Osteocyte (in vitro differentiated cells): Measurements from ENCODE around the gene MAPK1. TPM values are rescaled to one million over a fixed set of nuclear protein-coding genes. Genes with fewer than 3 reads are reported as not detected.
A peak's percentile ranks its signal among the peaks of the same experiment; 100 is the strongest.

ENCODE experiments used
- DNase-seq: peaks from one replicate; pipeline ENCODE4 v3.0.0; 2021; ENCODE audit warnings: mixed read lengths; ENCODE audit not compliant: unreplicated experiment; ENCODE audit errors: extremely low spot score
- H3K27ac Mint-ChIP-seq: one replicate; pipeline ENCODE4 v1.8.0; 2021; ENCODE audit warnings: mild to moderate bottlenecking, mixed read lengths; ENCODE audit not compliant: unreplicated experiment
- H3K27me3 Mint-ChIP-seq: one replicate; pipeline ENCODE4 v1.8.0; 2021; ENCODE audit warnings: mixed read lengths; ENCODE audit not compliant: unreplicated experiment
- H3K36me3 Mint-ChIP-seq: one replicate; pipeline ENCODE4 v1.8.0; 2021; ENCODE audit warnings: mixed read lengths; ENCODE audit not compliant: unreplicated experiment
- H3K4me1 Mint-ChIP-seq: one replicate; pipeline ENCODE4 v1.8.0; 2021; ENCODE audit warnings: mixed read lengths; ENCODE audit not compliant: unreplicated experiment
- H3K4me3 Mint-ChIP-seq: one replicate; pipeline ENCODE4 v1.8.0; 2021; ENCODE audit warnings: mild to moderate bottlenecking, moderate library complexity, mixed read lengths; ENCODE audit not compliant: unreplicated experiment
- H3K9me3 Mint-ChIP-seq: one replicate; pipeline ENCODE4 v1.8.0; 2021; ENCODE audit warnings: mixed read lengths; ENCODE audit not compliant: unreplicated experiment
- CTCF ChIP-seq: fragments of 200-600 bp; sonication (generic); IDR thresholded peaks from 2 replicates; pipeline ENCODE4 v1.5.0; 2021; ENCODE audit warnings: antibody characterized with exemption, mild to moderate bottlenecking, moderate library complexity
- total RNA-seq: library from RNA; stranded (reverse); gene quantifications from 2 replicates; pipeline ENCODE4 v1.2.1, GENCODE V29; 2021

MAPK1 gene
- total RNA-seq, 1 donor from 2014 or later = 159 TPM

GRCh38 chr22:21736084-21736642, 131.3 kb downstream of the MAPK1 start:
- Mint-ChIP-seq H3K4me3 (no peak overlapping the region), H3K27me3 (peaks cover 5% of the 10 kb centered on the region), H3K36me3 (peaks cover 2% of the 10 kb centered on the region), H3K9me3 (no peaks in the 10 kb centered on the region), H3K4me1 (peaks cover 7% of the 10 kb centered on the region), H3K27ac (no peak overlapping the region)
- no peak for DNase-seq
- TF ChIP-seq CTCF = no peak

- H3K4me3 Mint-ChIP-seq = peak within 1 kb of the TSS; percentile 88
- peaks cover 4% of the 10 kb centered on the region for H3K27me3 Mint-ChIP-seq
- H3K4me1 Mint-ChIP-seq = peaks cover 7% of the 10 kb centered on the region
- TF ChIP-seq CTCF = no peak
- H3K36me3 Mint-ChIP-seq = peaks cover 3% of the 10 kb centered on the region
- peak; percentile 100 for DNase-seq
- H3K9me3 Mint-ChIP-seq = no peaks in the 10 kb centered on the region
- H3K27ac Mint-ChIP-seq = peak within 1 kb of the TSS; percentile 91
Observed at GRCh38 chr22:21735200-21736083, 132.0 kb downstream of the MAPK1 start, which contains the start of gene YPEL1. Gene YPEL1, minus strand, starts transcription at chr22:21735794. Its CDS starts 25,050 bp downstream, at chr22:21710744.

- no peak for TF ChIP-seq CTCF
- Mint-ChIP-seq H3K27ac (peak overlapping the region; percentile 91), H3K9me3 (no peaks in the 10 kb centered on the region), H3K36me3 (peaks cover 3% of the 10 kb centered on the region), H3K4me1 (peaks cover 7% of the 10 kb centered on the region), H3K27me3 (peaks cover under 1% of the 10 kb centered on the region), H3K4me3 (peak overlapping the region; percentile 88)
- DNase-seq = no peak
Observed at GRCh38 chr22:21734540-21735199, 132.8 kb downstream of the MAPK1 start.

GRCh38 chr22:21731503-21731902, 135.9 kb downstream of the MAPK1 start:
- Mint-ChIP-seq H3K4me1 (peaks cover 7% of the 10 kb centered on the region), H3K27me3 (no peaks in the 10 kb centered on the region), H3K27ac (no peak overlapping the region), H3K9me3 (no peaks in the 10 kb centered on the region), H3K4me3 (no peak overlapping the region), H3K36me3 (peaks cover 3% of the 10 kb centered on the region)
- DNase-seq = no peak
- no peak for TF ChIP-seq CTCF
